Thoracic aorta (tissue), 2 donors: ENCODE results near the gene VPS4B. TPM values are rescaled to one million over a fixed set of nuclear protein-coding genes. Genes with fewer than 3 reads are reported as not detected.

Experiments used
- ATAC-seq: fragments of 150-250 bp; one replicate; pipeline ENCODE4 v1.8.0; 2017; ENCODE audit warnings: low read depth; ENCODE audit not compliant: insufficient number of reproducible peaks, low FRiP score
- DNase-seq: peaks from one replicate; pipeline ENCODE4 v3.0.0-alpha.2; 2020; ENCODE audit warnings: low spot score
- H3K27ac ChIP-seq, 2 donors: fragments of 200-600 bp; sonication (generic); 1 replicate in 1 of 2; 2 replicates in 1 of 2; pipeline ENCODE4 v1.5.1; 2016; ENCODE audit warnings: mild to moderate bottlenecking in 2 of 2, moderate library complexity in 2 of 2
- H3K27me3 ChIP-seq: fragments of 200-600 bp; sonication (generic); replicated peaks from 2 replicates; pipeline ENCODE4 v1.6.0; 2016; ENCODE audit warnings: mild to moderate bottlenecking; ENCODE audit not compliant: insufficient read depth
- H3K36me3 ChIP-seq: fragments of 200-600 bp; sonication (generic); one replicate; pipeline ENCODE4 v1.5.1; 2016
- H3K4me1 ChIP-seq, 2 donors: fragments of 200-600 bp; sonication (generic); 1 replicate in 1 of 2; 2 replicates in 1 of 2; pipeline versions ENCODE4 v1.5.1 to v1.6.0; 2016; ENCODE audit warnings: low read depth in 2 of 2, mild to moderate bottlenecking in 1 of 2; ENCODE audit not compliant: control insufficient read depth in 1 of 2
- H3K4me3 ChIP-seq: fragments of 200-600 bp; sonication (generic); 2 replicates; pipeline ENCODE4 v1.5.1; 2016; ENCODE audit warnings: mild to moderate bottlenecking
- H3K9me3 ChIP-seq: fragments of 200-600 bp; sonication (generic); 2 replicates; pipeline ENCODE4 v1.5.1; 2016
- total RNA-seq, 2 donors: library from RNA; depleted of rRNA; stranded (reverse); fragments of >200 nt; gene quantifications; one replicate each; pipeline versions ENCODE4 v1.1.0 to v1.2.3, GENCODE V29; 2016
- TF ChIP-seq, protein P1 (sequence below): fragments of 200-600 bp; sonication (generic); IDR thresholded peaks from one replicate; pipeline ENCODE4 v1.5.1; 2019; ENCODE audit warnings: antibody characterized with exemption

VPS4B gene
- total RNA-seq, result 10 to 100 TPM; 25.5 to 49.9 TPM

DNA sequence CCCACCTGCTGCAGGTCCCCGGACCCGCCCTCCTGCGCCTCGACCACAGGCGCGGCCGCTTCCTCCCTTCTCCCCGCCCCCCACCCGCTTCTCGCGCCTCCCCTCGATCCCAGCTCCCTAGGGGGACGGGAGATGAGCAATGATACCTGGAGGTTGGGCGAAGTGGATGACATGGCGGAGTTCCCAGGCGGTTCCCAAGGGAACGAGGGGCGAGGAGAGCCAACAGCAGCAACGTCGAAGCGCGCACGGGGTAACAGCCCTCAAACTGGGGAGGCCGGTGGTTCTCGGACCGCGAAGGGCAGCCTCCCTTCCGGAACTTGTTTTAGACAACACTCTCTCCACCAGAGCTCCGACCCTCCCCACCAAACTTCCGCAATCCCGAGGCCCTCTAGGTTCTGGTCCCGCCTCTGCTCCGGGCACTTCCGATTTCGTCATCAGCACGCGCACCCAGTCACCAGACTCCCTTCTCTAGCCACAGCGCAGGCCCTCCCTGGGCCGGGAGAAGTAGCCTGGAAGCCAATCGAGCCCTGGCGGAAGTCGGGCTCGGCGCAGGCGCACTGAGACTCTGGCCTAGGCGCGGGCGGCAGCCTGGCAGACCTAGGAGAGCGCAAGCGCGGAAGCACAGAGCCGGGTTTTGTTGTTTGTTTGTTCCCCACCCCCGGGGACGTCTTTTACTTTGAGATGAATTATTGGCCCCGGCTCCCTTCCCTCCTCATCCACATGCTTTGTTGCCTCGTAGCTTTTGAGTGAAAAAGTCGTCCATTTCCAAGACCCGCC, at the start of gene VPS4B:
VPS4B (minus strand) TSS at position 390 of the 777 bp plus-strand sequence; CDS start at position 173, 217 bp downstream.
- peak within 1 kb of the TSS; percentile 96 to 97 for H3K27ac ChIP-seq
- H3K4me3 ChIP-seq, result peak within 1 kb of the TSS; percentile 91
- no peaks in the 10 kb centered on the region for H3K9me3 ChIP-seq
- TF ChIP-seq, protein P1, sequence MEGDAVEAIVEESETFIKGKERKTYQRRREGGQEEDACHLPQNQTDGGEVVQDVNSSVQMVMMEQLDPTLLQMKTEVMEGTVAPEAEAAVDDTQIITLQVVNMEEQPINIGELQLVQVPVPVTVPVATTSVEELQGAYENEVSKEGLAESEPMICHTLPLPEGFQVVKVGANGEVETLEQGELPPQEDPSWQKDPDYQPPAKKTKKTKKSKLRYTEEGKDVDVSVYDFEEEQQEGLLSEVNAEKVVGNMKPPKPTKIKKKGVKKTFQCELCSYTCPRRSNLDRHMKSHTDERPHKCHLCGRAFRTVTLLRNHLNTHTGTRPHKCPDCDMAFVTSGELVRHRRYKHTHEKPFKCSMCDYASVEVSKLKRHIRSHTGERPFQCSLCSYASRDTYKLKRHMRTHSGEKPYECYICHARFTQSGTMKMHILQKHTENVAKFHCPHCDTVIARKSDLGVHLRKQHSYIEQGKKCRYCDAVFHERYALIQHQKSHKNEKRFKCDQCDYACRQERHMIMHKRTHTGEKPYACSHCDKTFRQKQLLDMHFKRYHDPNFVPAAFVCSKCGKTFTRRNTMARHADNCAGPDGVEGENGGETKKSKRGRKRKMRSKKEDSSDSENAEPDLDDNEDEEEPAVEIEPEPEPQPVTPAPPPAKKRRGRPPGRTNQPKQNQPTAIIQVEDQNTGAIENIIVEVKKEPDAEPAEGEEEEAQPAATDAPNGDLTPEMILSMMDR, result no peak
- DNase-seq (peak; percentile 99), ATAC-seq (peak; percentile 93)
- no peaks in the 10 kb centered on the region for H3K27me3 ChIP-seq
- peaks cover 4 to 32% of the 10 kb centered on the region in 2 donors for H3K4me1 ChIP-seq
- H3K36me3 ChIP-seq, result no peaks in the 10 kb centered on the region

DNA sequence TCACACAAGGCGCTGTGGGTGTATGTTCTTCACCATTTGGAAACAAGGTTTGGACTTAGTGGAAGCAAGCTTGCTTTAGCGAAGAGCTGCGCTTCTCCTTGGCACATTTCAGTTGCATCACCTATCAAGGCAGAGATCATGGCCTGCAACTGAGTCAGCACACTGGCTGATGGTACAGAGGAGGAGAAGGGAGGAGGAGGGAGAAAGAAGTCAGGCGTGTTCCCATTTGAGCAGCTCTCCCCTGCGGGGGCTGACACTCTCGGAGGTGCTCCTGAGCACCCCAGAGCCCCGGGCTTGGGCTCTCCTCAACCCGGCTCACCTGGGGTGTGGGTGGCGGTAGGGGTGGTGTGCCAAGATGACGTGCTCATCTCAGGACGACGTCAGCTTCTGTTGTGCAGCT, 48.5 kb upstream of the VPS4B start:
- no peak for ATAC-seq
- Histone ChIP-seq H3K4me3 (no peak overlapping the region), H3K36me3 (no peaks in the 10 kb centered on the region), H3K4me1 (no peaks in the 10 kb centered on the region), H3K9me3 (no peaks in the 10 kb centered on the region), H3K27me3 (no peaks in the 10 kb centered on the region), H3K27ac (no peak overlapping the region)
- TF ChIP-seq, protein P1, result no peak
- no peak for DNase-seq

DNA sequence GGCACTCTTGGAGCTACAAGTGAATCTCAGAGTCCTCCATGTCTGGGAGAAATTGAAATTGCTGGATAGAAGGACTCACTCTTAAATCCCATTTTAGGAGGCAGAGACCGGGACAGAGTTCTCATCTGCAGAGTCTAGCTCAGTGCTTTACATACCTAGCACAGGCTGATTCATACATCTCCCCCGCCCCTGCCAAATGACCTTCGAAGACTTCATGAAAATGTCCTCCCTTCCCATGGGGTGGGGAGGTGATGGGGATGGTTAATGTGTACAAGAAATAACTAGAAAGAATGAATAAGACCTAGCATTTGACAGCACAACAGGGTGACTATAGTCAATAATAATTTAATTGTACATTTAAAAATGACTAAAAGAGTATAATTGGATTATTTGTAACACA, 46.3 kb upstream of the VPS4B start:
- TF ChIP-seq, protein P1, result no peak
- no peaks in the 10 kb centered on the region for H3K27me3 ChIP-seq
- H3K9me3 ChIP-seq, result no peaks in the 10 kb centered on the region
- no peaks in the 10 kb centered on the region for H3K4me1 ChIP-seq
- no peak overlapping the region for H3K27ac ChIP-seq
- H3K4me3 ChIP-seq, result no peak overlapping the region
- no peak for ATAC-seq
- no peak for DNase-seq
- H3K36me3 ChIP-seq, result no peaks in the 10 kb centered on the region

- Histone ChIP-seq H3K27ac (no peak overlapping the region), H3K9me3 (no peaks in the 10 kb centered on the region), H3K27me3 (no peaks in the 10 kb centered on the region), H3K4me1 (no peaks in the 10 kb centered on the region), H3K36me3 (no peaks in the 10 kb centered on the region), H3K4me3 (no peak overlapping the region)
- no peak for DNase-seq
- TF ChIP-seq, protein P1, result no peak
- no peak for ATAC-seq
Observed at GRCh38 chr18:63467699-63468098, 45.4 kb upstream of the VPS4B start.

DNA sequence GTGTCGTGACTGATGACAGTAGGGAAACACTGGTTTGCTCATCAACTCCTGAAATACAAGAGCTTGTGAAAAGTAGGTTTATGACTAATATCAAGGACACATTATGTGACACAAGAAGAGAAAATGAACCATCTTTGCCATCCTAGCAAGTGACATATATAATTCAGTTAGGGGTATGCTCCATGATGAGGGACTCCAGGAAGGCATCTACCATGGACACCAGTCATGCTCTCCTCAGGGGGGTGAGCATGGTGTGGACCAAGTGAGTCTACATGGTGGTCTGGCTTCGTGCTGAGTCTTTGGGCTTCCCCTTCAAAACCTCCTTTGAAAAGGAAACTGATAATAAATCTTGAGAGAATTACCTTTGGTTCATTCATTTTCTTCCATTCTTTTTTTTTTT, 42.8 kb upstream of the VPS4B start:
- Histone ChIP-seq H3K36me3 (no peaks in the 10 kb centered on the region), H3K4me3 (no peak overlapping the region), H3K27ac (no peak overlapping the region), H3K9me3 (no peaks in the 10 kb centered on the region), H3K4me1 (no peaks in the 10 kb centered on the region), H3K27me3 (no peaks in the 10 kb centered on the region)
- no peak for ATAC-seq
- TF ChIP-seq, protein P1, result no peak
- DNase-seq, result no peak
